CD4-positive, alpha-beta T cell treated with Interleukin-17A for 4 hours (primary cell): ENCODE results near the gene DSCAML1.

Experiments used
- DNase-seq: peaks from one replicate; pipeline ENCODE4 v3.0.0-alpha.2; 2020; ENCODE audit warnings: mixed read lengths

The DSCAML1 gene

DNA sequence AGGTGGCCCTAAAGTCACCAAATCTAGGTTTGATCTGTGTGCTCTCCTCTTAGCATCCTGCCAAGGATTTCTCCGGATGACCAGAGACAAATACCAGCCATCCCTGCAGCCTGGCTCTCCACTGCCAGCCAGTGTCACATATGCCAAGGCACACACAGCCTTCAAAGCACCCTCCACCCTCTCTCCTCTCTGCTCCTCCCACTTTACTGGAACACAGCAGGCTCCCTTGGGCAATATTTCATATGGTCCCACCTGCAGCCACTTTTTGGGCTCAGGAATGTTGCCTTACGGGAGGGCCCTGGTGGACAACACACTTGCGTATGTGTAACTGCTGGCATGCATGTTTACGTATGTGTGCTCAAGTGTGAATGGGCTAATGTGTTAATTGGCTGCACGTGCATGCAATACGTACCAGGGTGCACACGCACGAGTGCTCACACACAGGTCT lies 285.5 kb downstream of the DSCAML1 start:
- no peak for DNase-seq

DNA sequence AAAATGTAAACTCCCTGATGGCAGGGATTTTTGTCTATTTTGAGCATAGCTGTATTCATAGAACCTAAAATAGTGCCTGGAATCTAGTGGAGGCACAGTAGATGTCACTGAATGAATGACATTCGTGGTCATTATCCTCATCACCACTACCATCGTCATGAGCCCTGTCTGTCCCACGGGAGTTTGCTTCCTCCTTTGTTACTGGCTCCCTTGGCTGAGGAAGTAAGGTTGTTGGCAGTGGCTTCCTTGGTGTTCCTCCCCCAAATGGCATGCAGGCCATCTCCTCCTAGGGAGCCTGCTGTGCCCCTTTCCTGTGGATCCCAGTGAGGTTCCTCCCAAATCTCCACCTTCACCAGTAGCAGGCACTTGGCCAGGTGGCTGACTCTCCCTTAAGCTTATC lies 286.4 kb downstream of the DSCAML1 start:
- DNase-seq: no peak

DNA sequence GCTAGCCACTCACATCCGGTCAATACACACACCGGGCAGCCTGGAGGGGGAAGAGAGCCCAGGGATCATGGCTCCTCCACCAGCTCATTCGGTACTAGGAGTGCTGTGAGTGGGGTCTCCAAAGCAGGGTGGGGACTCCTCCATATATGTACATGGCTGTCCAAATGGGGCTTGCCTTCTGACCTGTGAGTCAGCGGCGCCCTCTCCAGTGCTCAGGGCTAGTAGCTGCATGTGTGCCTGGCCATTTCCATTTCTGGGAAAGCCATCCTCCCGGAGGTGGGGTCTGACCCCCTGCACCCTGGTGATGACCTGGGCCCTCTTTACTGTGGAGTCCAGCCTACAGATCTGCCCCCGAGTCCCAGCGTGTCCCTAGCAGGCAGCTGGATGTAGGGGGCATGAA lies 287.5 kb downstream of the DSCAML1 start:
- DNase-seq: no peak

DNA sequence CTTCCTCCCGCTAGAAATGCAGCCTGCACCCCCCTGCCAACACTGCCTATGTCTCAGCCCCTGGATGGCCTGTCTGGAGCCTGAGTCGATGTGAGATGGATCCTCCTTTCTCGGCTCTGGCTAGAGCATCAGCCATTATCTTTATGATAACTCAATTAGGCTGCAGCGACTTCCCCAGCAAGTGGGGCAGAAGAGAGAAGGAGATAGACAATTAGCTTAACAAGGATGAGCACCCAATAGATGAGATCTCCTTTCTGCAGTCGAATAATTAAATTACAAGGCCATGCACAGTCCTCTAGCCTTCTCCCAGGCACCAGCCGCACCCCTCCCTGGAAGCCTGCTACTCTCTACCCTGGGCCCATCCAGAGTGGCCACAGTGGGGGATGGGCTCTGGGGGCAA lies 290.0 kb downstream of the DSCAML1 start:
- DNase-seq: no peak

DNA sequence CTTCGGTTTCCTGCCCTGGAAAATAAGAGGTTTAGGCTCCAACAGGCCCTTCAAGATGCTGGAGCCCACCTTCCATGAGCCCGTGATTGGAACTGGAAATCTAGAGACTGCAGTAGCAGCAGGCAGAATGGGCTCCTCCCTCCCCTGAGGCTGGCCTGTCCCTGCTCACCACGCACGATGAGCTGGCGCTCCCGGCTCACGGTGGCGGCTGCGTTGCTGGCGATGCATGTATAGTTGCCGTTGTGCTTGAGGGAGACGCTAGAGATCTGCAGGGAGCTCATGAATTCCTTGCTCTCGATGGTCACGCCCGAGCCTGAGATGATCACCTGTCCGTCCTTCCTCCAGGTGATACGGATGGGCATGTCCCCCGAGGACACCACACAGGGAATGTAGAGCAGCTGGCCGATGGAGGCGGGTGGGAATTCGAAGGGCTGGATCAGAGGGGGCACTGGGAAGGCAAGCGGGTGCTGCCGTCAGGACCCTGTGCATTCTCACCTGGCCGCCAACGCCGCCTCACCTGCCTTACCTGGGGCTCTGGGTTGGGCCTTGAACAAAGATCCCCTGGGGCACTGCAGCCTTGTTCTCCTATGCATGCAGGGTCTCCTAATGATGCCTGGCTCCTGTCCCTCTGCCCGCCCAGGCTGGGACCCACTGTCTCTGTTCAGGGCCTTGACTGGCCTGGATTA lies 291.6 kb downstream of the DSCAML1 start:
- no peak for DNase-seq

DNA sequence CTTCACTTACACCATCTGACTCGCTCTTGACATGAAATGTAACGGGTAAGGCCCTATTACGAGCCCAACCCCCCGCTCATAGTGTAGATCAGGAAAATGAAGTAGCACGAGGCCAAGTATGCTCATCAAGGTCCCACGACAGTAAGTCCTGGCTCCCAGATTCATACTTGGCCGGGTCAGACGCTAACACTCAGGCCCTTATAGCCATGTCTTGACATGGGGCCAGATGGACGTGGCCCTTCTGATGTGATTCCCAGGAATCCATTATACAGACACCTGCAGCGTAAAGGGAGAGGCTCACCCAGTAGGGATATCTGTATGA lies 294.3 kb downstream of the DSCAML1 start:
- no peak for DNase-seq

DNA sequence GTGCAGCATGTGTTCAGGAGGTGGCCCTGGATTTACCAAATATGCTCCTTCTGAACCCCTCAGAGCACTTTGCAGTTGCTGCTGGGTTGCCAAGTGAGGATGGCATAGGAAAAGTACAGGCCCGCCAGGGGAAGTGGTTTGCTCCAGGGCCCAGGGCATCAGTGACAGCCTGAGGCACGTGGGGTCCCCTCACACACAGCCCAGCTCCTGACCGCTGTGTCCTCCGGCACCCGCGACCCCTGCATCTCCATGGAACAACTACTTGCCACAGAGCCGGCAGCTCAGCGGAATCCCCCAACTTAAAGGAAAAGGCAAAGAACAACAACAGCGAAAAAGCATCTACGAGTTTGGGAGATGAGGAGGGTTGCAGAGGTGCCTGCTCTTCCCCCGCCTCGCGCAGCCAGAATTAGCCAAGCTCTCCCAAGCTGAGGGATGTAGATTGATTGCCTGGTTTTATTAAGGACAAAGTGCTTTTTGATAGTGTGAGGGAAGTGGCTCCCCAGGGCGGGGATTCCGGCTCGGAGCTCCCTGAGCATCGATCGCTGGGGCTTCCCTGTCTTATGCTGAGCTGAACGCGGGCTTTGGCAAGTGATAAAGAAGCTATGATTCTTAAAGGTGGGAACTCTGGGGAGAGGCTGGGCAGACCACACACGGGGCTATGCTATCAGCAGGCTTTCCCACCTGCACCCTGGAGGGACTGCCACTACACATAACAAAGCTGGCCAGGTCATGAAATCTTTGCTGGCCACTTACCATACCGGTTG lies 294.8 kb downstream of the DSCAML1 start:
- no peak for DNase-seq

DNA sequence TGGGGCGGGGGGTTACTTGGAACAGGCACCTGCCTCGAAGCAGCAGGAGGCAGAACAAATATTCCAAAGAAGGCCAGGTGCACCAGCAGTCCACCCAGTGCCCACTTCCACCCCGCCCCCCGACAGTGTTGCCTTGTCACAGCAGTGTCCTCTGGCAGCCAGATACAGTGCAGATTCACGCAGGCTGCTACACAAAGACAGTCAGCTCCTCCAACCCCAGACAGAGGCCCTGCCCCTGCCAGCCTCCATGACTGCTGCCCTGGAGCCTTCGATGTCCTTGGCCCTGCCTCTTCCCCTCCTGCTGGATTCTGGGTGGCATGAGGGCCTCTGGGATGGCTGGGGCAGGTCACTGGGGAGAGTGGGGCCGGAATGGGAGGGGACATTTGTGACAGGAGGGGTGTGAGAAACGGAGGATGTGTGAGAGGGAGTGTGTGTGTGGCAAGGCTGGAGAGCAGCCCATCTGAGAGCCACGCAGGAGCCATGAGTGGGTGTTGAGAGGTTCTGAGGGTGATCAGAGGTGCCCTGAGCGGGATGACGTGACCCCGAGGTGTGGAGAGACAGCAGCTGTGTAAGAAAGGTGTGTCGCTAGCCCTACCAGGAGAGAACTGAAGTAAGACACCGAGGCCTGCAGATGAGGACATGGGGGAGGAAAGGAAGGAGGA lies 295.6 kb downstream of the DSCAML1 start:
- DNase-seq: no peak

DNA sequence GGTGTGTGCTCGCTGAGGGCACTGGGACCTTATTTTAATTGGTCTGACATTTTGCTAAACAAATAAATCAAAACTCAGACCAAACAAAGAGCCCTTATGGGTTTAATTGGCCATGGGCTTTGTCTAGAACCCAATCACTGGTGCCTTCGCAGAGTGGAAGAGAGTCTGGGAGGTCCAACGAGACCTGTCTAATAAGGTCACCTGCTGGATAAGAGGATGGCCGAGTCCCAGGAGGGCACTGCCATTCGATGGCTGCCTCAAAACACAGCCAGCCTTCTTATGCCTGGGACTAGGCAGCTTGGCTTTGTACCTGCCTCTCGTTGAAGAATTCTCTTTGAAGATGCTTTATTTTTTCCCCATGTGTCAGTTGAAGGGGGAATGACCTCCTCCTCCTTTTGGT lies 298.2 kb downstream of the DSCAML1 start:
- no peak for DNase-seq

DNA sequence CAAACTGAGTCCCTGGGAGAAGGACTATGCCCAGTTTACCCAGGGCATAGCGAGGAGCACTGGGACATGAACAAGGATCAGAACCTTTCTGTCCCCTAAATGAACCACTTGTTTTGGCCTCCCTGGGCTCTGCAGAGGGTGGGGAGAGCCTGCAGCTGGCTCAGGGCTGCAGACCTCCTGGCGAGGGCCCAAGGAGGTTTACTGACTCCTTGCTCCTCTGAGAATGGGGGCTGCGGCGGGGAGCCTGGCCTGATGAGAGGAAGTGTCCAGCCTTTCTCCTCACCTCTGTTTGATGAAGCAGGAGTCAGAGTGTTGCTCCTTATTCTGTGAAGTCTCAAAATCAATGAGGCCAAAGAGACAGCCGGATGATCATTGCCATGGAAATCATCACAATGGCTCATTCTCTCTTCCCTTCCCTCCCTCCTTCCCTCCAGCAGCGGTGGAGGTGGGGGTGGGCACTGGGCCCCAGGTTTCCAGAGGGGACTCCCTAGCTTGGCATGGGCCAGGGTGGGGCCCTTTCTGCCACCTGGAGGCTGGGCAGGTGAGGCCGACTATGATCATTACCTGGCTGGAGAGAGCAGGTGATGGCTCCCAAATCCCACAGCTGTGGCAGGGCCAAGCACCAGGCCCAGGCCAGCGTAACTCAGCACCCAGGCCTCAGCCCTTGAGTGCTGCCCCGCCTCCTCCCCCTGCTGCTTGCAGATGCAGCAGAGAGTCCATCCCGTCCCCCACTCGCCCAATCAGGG lies 299.6 kb downstream of the DSCAML1 start:
- DNase-seq: no peak

DNA sequence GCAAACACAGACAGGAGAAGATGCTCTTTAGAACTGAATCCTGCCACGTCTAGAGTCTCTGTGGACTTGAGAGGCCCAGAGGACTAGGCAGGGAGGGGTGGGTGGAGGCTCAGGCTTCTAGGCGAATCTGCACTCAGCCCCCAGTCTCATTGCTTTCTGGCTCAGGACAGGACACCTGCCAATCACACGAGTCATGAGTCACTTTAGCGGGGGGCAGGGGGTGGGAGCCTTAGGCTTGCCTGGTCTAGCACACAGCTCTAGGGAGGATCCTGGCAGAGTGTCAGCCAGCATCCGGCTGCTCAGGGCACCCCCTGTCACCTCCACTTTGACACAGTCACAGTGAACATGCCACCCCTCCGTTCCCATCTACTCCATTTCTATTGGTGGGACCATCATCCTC lies 301.7 kb downstream of the DSCAML1 start:
- DNase-seq: no peak

DNA sequence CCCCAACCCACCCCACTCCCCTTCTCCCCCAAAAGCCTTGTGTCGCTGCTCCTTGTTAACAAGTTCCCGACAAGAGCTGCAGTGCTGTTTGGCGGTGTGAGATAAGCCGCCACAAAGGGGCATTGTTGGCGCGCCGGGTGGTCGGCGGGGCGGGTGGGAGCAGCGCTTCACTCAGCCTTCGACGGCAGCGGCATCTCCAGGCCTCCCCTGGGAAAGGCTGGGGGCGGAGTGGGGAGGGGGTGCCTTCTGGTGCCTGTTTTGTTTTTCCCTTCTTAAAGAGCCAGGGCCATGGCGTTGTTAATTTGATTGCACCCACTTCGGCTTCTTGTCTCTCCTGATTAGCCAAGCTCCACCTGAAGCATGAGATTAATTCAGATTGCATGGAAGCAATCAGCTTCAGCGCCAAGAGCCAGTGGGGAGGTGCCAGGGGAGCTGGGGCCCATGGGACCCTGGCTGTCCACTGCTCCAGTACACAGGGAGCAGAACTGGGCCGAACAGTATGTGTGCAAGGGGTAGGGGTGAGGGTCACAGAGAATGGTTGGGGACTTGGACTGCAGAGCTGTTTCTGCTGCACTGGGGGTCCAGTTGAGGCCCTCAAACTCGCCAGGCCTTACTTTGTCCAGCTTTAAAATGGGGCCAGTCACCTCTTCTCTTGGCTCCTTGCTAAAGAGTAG lies 304.3 kb downstream of the DSCAML1 start:
- DNase-seq: no peak

DNA sequence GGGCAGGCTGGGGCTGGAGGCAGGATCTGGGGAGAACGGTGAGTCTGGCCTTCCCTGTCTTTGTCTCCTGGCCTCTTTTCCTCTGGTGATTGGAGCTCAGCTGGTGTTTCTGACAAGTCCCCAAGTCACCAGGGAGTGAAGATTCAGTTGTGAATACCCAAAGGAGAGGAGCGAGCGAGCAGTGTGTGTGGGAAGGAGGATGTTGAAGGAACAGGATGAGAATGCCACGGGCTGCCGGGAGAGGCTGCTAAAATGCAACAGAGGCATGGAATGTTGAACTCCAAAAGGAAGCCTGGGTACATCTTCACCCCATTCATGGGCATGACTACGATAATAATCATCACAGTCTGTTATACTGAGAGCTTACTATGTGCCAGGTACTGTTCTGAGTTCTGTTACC lies 306.1 kb downstream of the DSCAML1 start:
- DNase-seq: no peak

DNA sequence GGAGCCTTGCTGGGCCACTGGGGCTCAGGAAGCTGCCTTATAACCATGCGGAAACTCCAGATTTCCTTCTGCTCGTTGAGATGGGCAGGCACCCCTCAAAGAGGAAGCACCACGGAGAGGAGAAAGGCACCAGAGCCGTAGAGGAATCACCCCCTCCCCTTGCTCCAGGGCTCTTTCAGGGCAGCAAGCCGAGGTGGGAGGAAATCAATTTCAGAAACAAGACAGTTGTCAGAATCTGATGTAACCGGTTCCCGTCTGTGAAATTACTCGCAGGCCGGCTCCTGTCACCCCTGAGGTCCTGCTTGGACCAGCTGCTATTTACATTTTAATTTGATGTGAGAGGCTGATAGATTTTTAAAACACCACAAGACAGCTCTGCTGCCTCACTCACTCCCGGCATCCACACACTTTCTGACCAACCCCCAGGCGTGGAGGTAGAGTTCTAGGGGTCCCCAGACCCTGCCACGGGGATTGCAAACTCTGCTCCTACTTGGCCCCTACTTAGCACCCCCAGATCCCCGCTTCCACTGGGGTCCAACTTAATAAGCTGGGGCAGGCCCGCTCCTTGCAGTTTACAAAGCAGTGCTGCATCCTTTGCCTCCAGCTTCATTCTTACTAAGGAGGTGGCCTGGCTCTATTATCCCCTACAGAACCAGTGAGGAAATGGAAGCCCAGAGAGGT lies 306.9 kb downstream of the DSCAML1 start:
- no peak for DNase-seq

DNA sequence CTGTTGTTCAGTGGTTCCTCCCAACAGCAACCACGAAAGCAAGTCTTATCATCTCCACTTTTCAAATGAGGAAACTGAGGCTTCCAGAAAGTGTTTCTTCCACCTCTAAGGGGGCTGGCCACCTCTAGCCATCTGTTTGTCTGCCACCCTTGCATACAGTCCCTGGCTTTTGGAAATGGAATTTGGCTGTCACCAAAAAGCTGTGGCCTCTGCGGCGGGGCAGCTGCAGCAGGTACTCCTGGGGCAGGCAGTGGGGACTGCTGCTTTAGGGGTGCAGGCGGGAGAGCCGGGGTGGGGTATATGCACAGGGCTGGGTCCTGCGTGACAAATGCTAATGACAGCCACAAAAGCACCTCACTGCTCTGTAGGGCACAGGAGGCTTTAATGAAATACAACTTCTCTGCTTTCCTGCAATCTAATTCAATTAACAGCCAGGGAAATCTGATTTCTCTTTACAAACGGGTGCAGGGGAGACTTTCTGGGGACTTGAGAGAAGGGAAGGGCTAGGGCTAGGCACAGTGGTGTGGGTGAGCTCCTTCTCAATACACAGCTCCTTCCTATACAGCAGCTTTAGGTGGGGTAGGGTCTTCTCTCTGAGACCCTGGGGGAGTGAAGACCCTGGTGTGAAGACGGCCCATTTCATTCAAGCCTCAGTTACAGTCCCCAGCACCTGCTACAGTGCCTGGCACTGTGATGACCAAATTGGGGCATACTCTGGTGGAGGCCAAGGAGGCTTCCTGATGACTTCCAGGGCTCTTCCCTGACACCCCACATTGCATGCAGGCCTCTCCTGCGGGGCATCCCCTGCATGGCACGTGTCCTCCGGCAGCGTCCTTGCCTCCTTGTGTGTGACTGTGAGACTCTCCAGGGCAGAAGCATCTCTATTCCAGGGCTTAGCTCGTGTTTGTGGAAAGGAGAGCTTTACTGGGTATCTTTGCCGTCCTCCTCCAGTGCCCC lies 307.7 kb downstream of the DSCAML1 start:
- no peak for DNase-seq

DNA sequence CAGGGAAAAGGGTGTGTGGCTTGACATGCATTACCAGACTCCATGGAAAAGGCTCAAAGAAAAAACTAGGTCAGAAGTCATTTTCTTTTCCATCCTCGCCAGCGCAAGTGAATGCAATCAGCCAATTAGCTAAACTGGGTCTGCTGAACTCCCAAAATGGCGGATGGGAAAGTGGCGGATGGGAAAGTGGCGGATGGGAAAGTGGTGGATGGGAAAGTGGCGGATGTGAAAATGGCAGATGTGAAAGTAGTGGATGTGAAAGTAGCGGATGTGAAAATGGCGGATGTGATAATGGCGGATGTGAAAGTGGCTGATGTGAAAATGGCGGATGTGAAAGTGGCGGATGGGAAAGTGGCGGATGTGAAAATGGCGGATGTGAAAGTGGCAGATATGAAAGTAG lies 311.0 kb downstream of the DSCAML1 start:
- no peak for DNase-seq

DNA sequence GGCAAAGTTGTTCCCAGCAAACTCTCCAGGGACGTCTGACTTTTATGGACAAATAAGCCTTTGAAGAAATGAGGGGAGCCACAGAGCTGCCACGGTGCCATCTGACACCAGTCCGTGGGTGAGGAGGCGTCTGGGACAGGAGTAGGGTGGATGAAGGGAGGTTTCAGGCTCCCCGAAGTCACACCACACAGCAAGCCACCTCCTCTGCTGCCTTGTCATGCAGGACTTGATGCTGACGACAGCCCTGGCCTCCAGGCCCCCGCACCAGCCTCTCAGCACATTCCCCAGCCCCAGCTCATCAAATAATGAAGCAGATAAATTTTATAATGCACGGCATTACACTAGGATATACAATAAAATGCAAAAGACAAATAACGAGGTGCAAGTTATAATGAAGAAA lies 312.9 kb downstream of the DSCAML1 start:
- no peak for DNase-seq

DNA sequence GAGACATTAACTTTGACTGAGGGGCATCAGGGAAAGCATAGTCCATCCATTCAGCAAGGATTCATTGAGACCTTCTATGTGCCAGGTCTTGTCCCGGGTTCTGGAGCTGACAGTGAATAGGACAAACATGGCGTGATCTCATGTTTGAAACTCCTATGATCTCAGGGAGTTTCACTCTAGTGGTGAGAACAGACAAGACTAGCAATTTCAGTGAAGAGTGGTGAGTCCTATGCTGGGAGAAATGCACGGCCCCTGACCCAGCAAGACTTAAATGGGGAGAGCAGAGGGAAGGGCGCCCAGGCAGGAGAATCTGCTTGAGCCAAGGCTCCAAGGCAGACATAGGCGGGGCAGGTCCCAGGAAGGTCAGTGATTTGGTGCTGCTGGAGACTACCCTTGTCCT lies 313.6 kb downstream of the DSCAML1 start:
- DNase-seq: no peak

DNA sequence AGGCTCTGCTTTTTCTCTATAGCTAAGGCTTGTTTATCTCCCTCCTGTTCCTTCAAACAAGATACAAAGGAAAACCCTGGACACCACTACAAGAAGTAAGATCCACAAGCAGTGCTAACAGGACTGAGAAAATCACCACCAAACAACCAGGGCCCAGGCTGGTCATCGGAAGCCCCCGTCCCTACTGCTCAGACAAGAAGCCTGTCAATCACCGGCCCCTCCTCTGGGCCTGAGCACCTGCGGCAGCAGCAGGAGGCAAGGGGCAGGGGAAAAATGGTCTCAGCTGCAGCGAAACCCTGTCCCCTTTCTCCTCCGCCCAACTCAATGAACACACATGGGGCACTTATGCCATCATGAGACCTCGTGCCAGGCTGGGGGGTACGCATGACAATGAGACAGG lies 314.1 kb downstream of the DSCAML1 start:
- DNase-seq: no peak

DNA sequence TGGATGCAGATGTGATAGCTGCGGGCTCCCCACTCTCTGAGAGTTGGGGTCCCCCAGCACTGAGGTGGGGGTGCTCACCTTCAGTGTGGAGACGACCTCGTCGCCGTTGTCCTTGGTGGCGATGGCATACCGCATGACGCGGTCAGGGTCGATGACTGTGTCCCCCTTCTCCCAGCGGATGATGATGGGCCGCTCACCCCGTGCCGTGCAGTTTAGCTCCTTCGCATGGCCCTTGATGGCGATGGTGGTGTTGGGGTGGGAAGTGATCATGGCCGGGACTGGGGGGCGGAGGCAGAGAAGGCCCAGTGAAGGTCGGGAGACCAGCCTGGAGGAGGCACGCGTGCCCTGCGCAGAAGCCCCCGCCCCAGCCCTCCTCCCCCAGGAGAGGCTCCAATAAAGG lies 315.1 kb downstream of the DSCAML1 start:
- DNase-seq: no peak

DNA sequence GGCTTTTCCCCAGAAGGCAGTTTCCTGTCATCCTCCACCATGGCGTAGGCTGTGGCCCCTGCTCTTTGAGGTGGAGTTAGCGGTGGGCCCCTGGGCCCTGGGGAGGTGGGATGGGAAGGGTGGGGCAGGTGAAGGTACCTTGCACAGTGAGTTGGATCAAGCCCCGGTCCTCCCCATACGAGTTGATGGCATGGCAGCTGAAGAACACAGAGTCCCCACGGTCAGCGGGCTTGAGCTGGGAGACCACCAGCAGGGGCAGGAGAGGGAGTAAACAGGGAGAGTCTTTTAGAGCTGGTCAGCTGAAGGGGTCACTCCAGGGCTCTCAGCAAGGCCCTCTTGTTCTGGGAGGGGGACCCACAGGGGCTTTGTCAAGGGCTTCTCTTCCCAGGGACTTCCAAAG lies 316.0 kb downstream of the DSCAML1 start:
- no peak for DNase-seq
